ENCODE measurements around the gene DOC2A.
"Not testable (repeated sequence)": the region's sequence is repeated elsewhere in the genome, so short reads cannot be mapped to it uniquely, and the experiment has no call there.

Gene DOC2A

DNA sequence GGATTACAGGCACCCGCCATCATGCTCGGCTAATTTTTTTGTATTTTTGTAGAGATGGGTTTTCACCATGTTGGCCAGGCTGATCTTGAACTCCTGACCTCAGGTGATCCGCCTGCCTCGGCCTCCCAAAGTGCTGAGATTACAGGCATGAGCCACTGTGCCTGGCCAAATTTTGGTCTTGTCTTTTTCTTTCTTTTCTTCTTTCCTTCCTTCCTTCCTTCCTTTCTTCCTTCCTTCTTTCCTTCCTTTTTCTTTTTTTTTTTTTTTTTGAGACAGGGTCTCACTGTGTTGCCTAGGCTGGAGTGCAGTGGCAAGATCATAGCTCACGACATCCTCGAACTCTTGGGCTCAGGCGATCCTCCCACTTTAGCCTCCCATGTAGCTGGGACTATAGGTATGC is 4.6 kb upstream of the DOC2A start:
- H3K4me3 ChIP-seq (ENCODE audit: low read depth, low read length); H3K4me1 ChIP-seq (ENCODE audit: control insufficient read depth, insufficient read depth, low read length); H3K27ac ChIP-seq (ENCODE audit: extremely low read depth, low read depth, low read length); H3K36me3 ChIP-seq (ENCODE audit: control insufficient read depth in 2 of 2, insufficient read depth in 1 of 2, low read length in 2 of 2); H3K9me3 ChIP-seq (ENCODE audit: control insufficient read depth, insufficient read depth, low read depth, low read length): not testable (repeated sequence)
- ChIA-PET CTCF (interaction anchor here (1.2 kb wide), 1 partner anchor 167 kb away, joined by 6 read pairs; no protein-coding TSS in a partner anchor), POLR2A (interaction anchor here (0.9 kb wide), 1 partner anchor 13 kb away, joined by 3 read pairs; no protein-coding TSS in a partner anchor)
- TF ChIP-seq ZNF366 (tag by site-specific recombination; conservative IDR thresholded peaks at IDR 0.05) = peak; percentile 97

GRCh38 chr16:30012598-30012997 is 1.8 kb upstream of the DOC2A start:
- ChIA-PET CTCF (interaction anchor here (0.7 kb wide), 1 partner anchor 8 kb away, joined by 5 read pairs; no protein-coding TSS in a partner anchor), POLR2A (interaction anchor here (0.6 to 1.0 kb wide), 2 partner anchors 39 to 222 kb away, joined by 3 to 5 read pairs; no protein-coding TSS in a partner anchor)
- H3K4me1 ChIP-seq (ENCODE audit: control insufficient read depth, insufficient read depth, low read length); H3K27ac ChIP-seq (ENCODE audit: extremely low read depth, low read depth, low read length); H3K9me3 ChIP-seq (ENCODE audit: control insufficient read depth, insufficient read depth, low read depth, low read length); H3K4me3 ChIP-seq (ENCODE audit: low read depth, low read length); H3K36me3 ChIP-seq (ENCODE audit: control insufficient read depth in 2 of 2, insufficient read depth in 1 of 2, low read length in 2 of 2): not testable (repeated sequence)
- TF ChIP-seq KLF1 (tag by site-specific recombination; IDR thresholded peaks at IDR 0.05) (peak; percentile 75), ZFHX2 (tag by site-specific recombination; conservative IDR thresholded peaks at IDR 0.05) (peak; percentile 20; the same call in 1 of the 2 replicates), KLF9 (tag by site-specific recombination; IDR thresholded peaks at IDR 0.05; ENCODE audit: low read depth) (0 out of 2 replicates have a peak, but pooled peaks have one; percentile 24), KLF7 (tag by site-specific recombination; IDR thresholded peaks at IDR 0.05; ENCODE audit: borderline replicate concordance) (peak; percentile 61; the same call in 1 of the 2 replicates), ZBTB7A (tag by site-specific recombination; IDR thresholded peaks at IDR 0.05; ENCODE audit: low read depth) (peak; percentile 29; the same call in 1 of the 2 replicates), EGR2 (tag by site-specific recombination; IDR thresholded peaks at IDR 0.05; ENCODE audit: low read depth) (peak; percentile 49; the same call in 1 of the 2 replicates)
- TF ChIP-seq, protein P1, sequence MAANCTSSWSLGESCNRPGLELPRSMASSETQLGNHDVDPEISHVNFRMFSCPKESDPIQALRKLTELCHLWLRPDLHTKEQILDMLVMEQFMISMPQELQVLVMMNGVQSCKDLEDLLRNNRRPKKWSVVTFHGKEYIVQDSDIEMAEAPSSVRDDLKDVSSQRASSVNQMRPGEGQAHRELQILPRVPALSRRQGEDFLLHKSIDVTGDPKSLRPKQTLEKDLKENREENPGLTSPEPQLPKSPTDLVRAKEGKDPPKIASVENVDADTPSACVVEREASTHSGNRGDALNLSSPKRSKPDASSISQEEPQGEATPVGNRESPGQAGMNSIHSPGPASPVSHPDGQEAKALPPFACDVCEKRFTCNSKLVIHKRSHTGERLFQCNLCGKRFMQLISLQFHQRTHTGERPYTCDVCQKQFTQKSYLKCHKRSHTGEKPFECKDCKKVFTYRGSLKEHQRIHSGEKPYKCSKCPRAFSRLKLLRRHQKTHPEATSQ (tag by site-specific recombination; IDR thresholded peaks at IDR 0.05) = 0 out of 2 replicates have a peak, but pooled peaks have one; percentile 32

- POLR2A ChIA-PET = interaction anchor here (0.6 to 0.7 kb wide), 3 partner anchors 20 to 767 kb away, joined by 3 read pairs; no protein-coding TSS in a partner anchor
- CTCF ChIA-PET = interaction anchor here (1.2 kb wide), 1 partner anchor 10 kb away, joined by 4 read pairs; no protein-coding TSS in a partner anchor
- Histone ChIP-seq H3K9me3 (ENCODE audit: control insufficient read depth, insufficient read depth, low read depth, low read length) (no peaks in the 10 kb centered on the region), H3K4me3 (ENCODE audit: low read depth, low read length) (no peak overlapping the region), H3K27ac (ENCODE audit: extremely low read depth, low read depth, low read length) (no peak overlapping the region), H3K36me3 (ENCODE audit: control insufficient read depth in 2 of 2, insufficient read depth in 1 of 2, low read length in 2 of 2) (no peaks in the 10 kb centered on the region), H3K4me1 (ENCODE audit: control insufficient read depth, insufficient read depth, low read length) (no peaks in the 10 kb centered on the region)
- no peak for TF ChIP-seq ZNF518A (tag by site-specific recombination; conservative IDR thresholded peaks at IDR 0.05; ENCODE audit: low read depth)
- no peak for TF ChIP-seq ZNF610 (tag by site-specific recombination; IDR thresholded peaks at IDR 0.05; ENCODE audit: borderline replicate concordance)
- TF ChIP-seq KLF1 (tag by site-specific recombination; IDR thresholded peaks at IDR 0.05) = 0 out of 2 replicates have a peak, but pooled peaks have one; percentile 8
- no peak for TF ChIP-seq ZNF785 (tag by site-specific recombination; IDR thresholded peaks at IDR 0.05)
- no peak for TF ChIP-seq ZNF596 (tag by site-specific recombination; IDR thresholded peaks at IDR 0.05)
- no peak for TF ChIP-seq ZNF274 (IDR thresholded peaks at IDR 0.05; ENCODE audit: low read length)
- TF ChIP-seq ZNF274 (tag by site-specific recombination; IDR thresholded peaks at IDR 0.05; ENCODE audit: borderline replicate concordance) = no peak
- TF ChIP-seq SCRT1 (tag by site-specific recombination; IDR thresholded peaks at IDR 0.05; ENCODE audit: borderline replicate concordance) = 0 out of 2 replicates have a peak, but pooled peaks have one; percentile 37
- no peak for TF ChIP-seq ZNF391 (tag by site-specific recombination; IDR thresholded peaks at IDR 0.05; ENCODE audit: borderline replicate concordance, low read depth)
- no peak for TF ChIP-seq ZNF837 (tag by site-specific recombination; IDR thresholded peaks at IDR 0.05)
- TF ChIP-seq IKZF3 (tag by site-specific recombination; IDR thresholded peaks at IDR 0.05) = 0 out of 2 replicates have a peak, but pooled peaks have one; percentile 17
- TF ChIP-seq ZNF623 (tag by site-specific recombination; IDR thresholded peaks at IDR 0.05) = no peak
- TF ChIP-seq ZNF341 (tag by site-specific recombination; IDR thresholded peaks at IDR 0.05; ENCODE audit: low read depth) = no peak
Measured at GRCh38 chr16:30011714-30012504, 1.1 kb upstream of the DOC2A start.
